ENCODE data around the gene FAU. TPM values are rescaled to one million over a fixed set of nuclear protein-coding genes. Genes with fewer than 3 reads are reported as not detected.

FAU gene
- total and polyA plus RNA-seq, 10 of the 15 experiments (the other 5 are each of a cell fraction or from before 2014, with no cell fraction given), result 332 to 1,347 (median 990) TPM

- TF ChIP-seq RBBP5 (conservative IDR thresholded peaks at IDR 0.05) (no peak), MXI1 (IDR thresholded peaks at IDR 0.05; ENCODE audit: low read depth, low read length) (peak; percentile 98), STAT3 (IDR thresholded peaks at IDR 0.05; ENCODE audit: low read depth, low read length) (no peak), SMAD1 (IDR thresholded peaks at IDR 0.05; ENCODE audit: low read depth, partially characterized antibody) (no peak), RB1 (IDR thresholded peaks at IDR 0.05; ENCODE audit: borderline replicate concordance) (peak; percentile 88; the same call in 1 of the 2 replicates), HDAC2 (IDR thresholded peaks at IDR 0.05) (peak; percentile 97; the same call in 1 of the 2 replicates), SPI1 (IDR thresholded peaks at IDR 0.05; ENCODE audit: borderline replicate concordance, insufficient read depth, low read depth, low read length) (peak; percentile 46; the same call in 1 of the 2 replicates), GABPA (IDR thresholded peaks at IDR 0.05; ENCODE audit: low read depth) (peak; percentile 97), CHD2 (IDR thresholded peaks at IDR 0.05; ENCODE audit: borderline replicate concordance, low read depth, low read length) (peak; percentile 92), CREM (IDR thresholded peaks at IDR 0.05; ENCODE audit: low read depth) (peak; percentile 100), CHD4 (IDR thresholded peaks at IDR 0.05) (no peak), ZNF622 (IDR thresholded peaks at IDR 0.05) (no peak), BACH1 (IDR thresholded peaks at IDR 0.05; ENCODE audit: borderline replicate concordance) (peak; percentile 33; the same call in 1 of the 2 replicates), NFIC (IDR thresholded peaks at IDR 0.05; ENCODE audit: low read depth, low read length) (no peak), MTA2 (IDR thresholded peaks at IDR 0.05; ENCODE audit: low read depth) (no peak), CREB1 (IDR thresholded peaks at IDR 0.05; ENCODE audit: low read depth) (peak; percentile 99), ZBED1 (IDR thresholded peaks at IDR 0.05; ENCODE audit: borderline replicate concordance) (no peak), ZNF24 (IDR thresholded peaks at IDR 0.05) (no peak), E4F1 (IDR thresholded peaks at IDR 0.05; ENCODE audit: borderline replicate concordance, partially characterized antibody) (peak; percentile 89), ZNF207 (IDR thresholded peaks at IDR 0.05; ENCODE audit: borderline replicate concordance) (0 out of 2 replicates have a peak, but pooled peaks have one; percentile 52), DPF2 (IDR thresholded peaks at IDR 0.05) (no peak), POU2F2 (IDR thresholded peaks at IDR 0.05; ENCODE audit: borderline replicate concordance, low read depth, low read length) (peak; percentile 38; the same call in 2 of the 3 replicates), PKNOX1 (IDR thresholded peaks at IDR 0.05) (peak; percentile 45), NFYB (IDR thresholded peaks at IDR 0.05; ENCODE audit: insufficient read depth, low read depth, low read length) (peak; percentile 28; the same call in 1 of the 2 replicates), EP300 (IDR thresholded peaks at IDR 0.05; ENCODE audit: borderline replicate concordance in 1 of 2, control insufficient read depth in 1 of 2, low read depth in 2 of 2, low read length in 2 of 2) (peak in 1 of 2 experiments; percentile 22; a peak in 1 of 4 replicates), POLR2AphosphoS5 (IDR thresholded peaks at IDR 0.05; ENCODE audit: low read length) (peak; percentile 90; the same call in 1 of the 2 replicates), MEF2B (IDR thresholded peaks at IDR 0.05; ENCODE audit: partially characterized antibody, poor library complexity, severe bottlenecking) (no peak), ZNF384 (IDR thresholded peaks at IDR 0.05; ENCODE audit: borderline replicate concordance, low read depth, low read length) (no peak), SP1 (IDR thresholded peaks at IDR 0.05; ENCODE audit: low read depth, low read length) (peak; percentile 83), TBL1XR1 (IDR thresholded peaks at IDR 0.05; ENCODE audit: low read depth, low read length) (peak; percentile 69)
Observed at GRCh38 chr11:65083834-65084597, 37.9 kb downstream of the FAU start, which contains the start of the genes CDCA5 and ZFPL1 (continued).

All from GM12878 (cell line).